ENCODE data around the gene SLC25A21.

SLC25A21 gene

DNA sequence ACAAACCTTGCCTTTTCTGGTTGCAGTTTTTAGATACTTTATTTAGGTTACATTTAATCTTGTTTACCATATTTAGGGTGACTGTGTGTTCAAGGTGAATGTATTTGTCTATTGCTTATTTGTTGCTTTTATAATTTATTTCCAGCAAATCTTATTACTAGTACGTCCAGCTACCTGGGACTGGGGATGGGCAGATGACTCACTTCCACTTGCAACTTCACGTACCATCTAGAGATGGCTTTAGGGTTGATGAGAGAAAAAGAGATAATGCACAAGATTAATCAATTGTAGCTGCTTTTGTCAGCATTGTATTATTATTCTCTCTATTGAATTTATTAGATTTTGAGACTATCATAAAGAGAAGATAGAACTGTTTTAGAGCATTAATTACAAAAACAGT, 30.4 kb upstream of the SLC25A21 start:
- no peak overlapping the region for H4K8ac ChIP-seq (ENCODE audit: low read depth, low read length)
- H3K27ac ChIP-seq (replicated peaks; ENCODE audit: low read length): no peak overlapping the region
- no CpG with 5 or more reads among the region's 2 CpGs for WGBS, 2 donors (ENCODE audit: extremely low coverage in 2 of 2, insufficient read length in 2 of 2, insufficient replicate concordance in 1 of 2)
- no peak overlapping the region for H3K4ac ChIP-seq (ENCODE audit: low read length)
- H3K14ac ChIP-seq (ENCODE audit: low read length): no peak overlapping the region
- H3K18ac ChIP-seq (ENCODE audit: low read length): no peak overlapping the region
- peaks cover 1 to 4% of the 10 kb centered on the region in 2 donors for H3K4me1 ChIP-seq (ENCODE audit: control insufficient read depth in 2 of 2, insufficient read depth in 1 of 2, low read depth in 1 of 2, low read length in 2 of 2)
- H3K23ac ChIP-seq (ENCODE audit: low read depth, low read length, poor library complexity): no peak overlapping the region
- H3K27me3 ChIP-seq (ENCODE audit: control insufficient read depth in 3 of 3, insufficient read depth in 3 of 3, low read depth in 1 of 3, low read length in 3 of 3): no peaks in the 10 kb centered on the region
- H3K36me3 ChIP-seq (replicated peaks in 1 of 2; ENCODE audit: control insufficient read depth in 2 of 2, insufficient read depth in 2 of 2, low read length in 2 of 2): no peaks in the 10 kb centered on the region
- no peak overlapping the region for H3K4me2 ChIP-seq (ENCODE audit: insufficient read depth, low read length, poor library complexity, severe bottlenecking)
- H3K9me3 ChIP-seq (replicated peaks in 1 of 2; ENCODE audit: control insufficient read depth in 2 of 2, insufficient read depth in 1 of 2, low read depth in 1 of 2, low read length in 2 of 2): peaks cover 5 to 20% of the 10 kb centered on the region in 2 donors
- no peak overlapping the region for H2AK5ac ChIP-seq (ENCODE audit: low read depth, low read length)
- no peak overlapping the region for H3K4me3 ChIP-seq (ENCODE audit: low read length in 2 of 2)
- no peak overlapping the region for H2AFZ ChIP-seq (ENCODE audit: low read length)
- H2BK120ac ChIP-seq (ENCODE audit: low read depth, low read length): no peak overlapping the region
- H4K91ac ChIP-seq (ENCODE audit: low read depth, low read length, poor library complexity): no peak overlapping the region
- no peak overlapping the region for H2BK15ac ChIP-seq (ENCODE audit: low read length)
- no peak overlapping the region for H3K9ac ChIP-seq (ENCODE audit: low read depth, low read length, poor library complexity)
- no peaks in the 10 kb centered on the region for H3K79me1 ChIP-seq (ENCODE audit: low read depth, low read length)
- no peak for DNase-seq (ENCODE audit: low spot score)
- H2BK5ac ChIP-seq (ENCODE audit: low read length): no peak overlapping the region
- no peak overlapping the region for H2BK12ac ChIP-seq (ENCODE audit: low read length)

- H3K4me1 ChIP-seq (ENCODE audit: control insufficient read depth in 2 of 2, insufficient read depth in 1 of 2, low read depth in 1 of 2, low read length in 2 of 2): peaks cover 1 to 4% of the 10 kb centered on the region in 2 donors
- H2BK15ac ChIP-seq (ENCODE audit: low read length): no peak overlapping the region
- H3K14ac ChIP-seq (ENCODE audit: low read length): no peak overlapping the region
- DNase-seq (ENCODE audit: low spot score): no peak
- no peak overlapping the region for H3K23ac ChIP-seq (ENCODE audit: low read depth, low read length, poor library complexity)
- H3K79me1 ChIP-seq (ENCODE audit: low read depth, low read length): no peaks in the 10 kb centered on the region
- H3K9me3 ChIP-seq (replicated peaks in 1 of 2; ENCODE audit: control insufficient read depth in 2 of 2, insufficient read depth in 1 of 2, low read depth in 1 of 2, low read length in 2 of 2): peaks cover 5 to 20% of the 10 kb centered on the region in 2 donors
- no peak overlapping the region for H3K27ac ChIP-seq (replicated peaks; ENCODE audit: low read length)
- H2BK12ac ChIP-seq (ENCODE audit: low read length): no peak overlapping the region
- H3K4me3 ChIP-seq (ENCODE audit: low read length in 2 of 2): no peak overlapping the region
- no peak overlapping the region for H2BK120ac ChIP-seq (ENCODE audit: low read depth, low read length)
- H2AFZ ChIP-seq (ENCODE audit: low read length): no peak overlapping the region
- no peak overlapping the region for H4K8ac ChIP-seq (ENCODE audit: low read depth, low read length)
- no peak overlapping the region for H4K91ac ChIP-seq (ENCODE audit: low read depth, low read length, poor library complexity)
- H3K27me3 ChIP-seq (ENCODE audit: control insufficient read depth in 3 of 3, insufficient read depth in 3 of 3, low read depth in 1 of 3, low read length in 3 of 3): no peaks in the 10 kb centered on the region
- no peak overlapping the region for H3K4ac ChIP-seq (ENCODE audit: low read length)
- no peaks in the 10 kb centered on the region for H3K36me3 ChIP-seq (replicated peaks in 1 of 2; ENCODE audit: control insufficient read depth in 2 of 2, insufficient read depth in 2 of 2, low read length in 2 of 2)
- no peak overlapping the region for H2AK5ac ChIP-seq (ENCODE audit: low read depth, low read length)
- H3K9ac ChIP-seq (ENCODE audit: low read depth, low read length, poor library complexity): no peak overlapping the region
- WGBS, 2 donors (ENCODE audit: extremely low coverage in 2 of 2, insufficient read length in 2 of 2, insufficient replicate concordance in 1 of 2): no CpG with 5 or more reads among the region's 2 CpGs
- H3K4me2 ChIP-seq (ENCODE audit: insufficient read depth, low read length, poor library complexity, severe bottlenecking): no peak overlapping the region
- H3K18ac ChIP-seq (ENCODE audit: low read length): no peak overlapping the region
- H2BK5ac ChIP-seq (ENCODE audit: low read length): no peak overlapping the region
Measured at GRCh38 chr14:37202265-37202664, 29.9 kb upstream of the SLC25A21 start.

- Histone ChIP-seq H3K9ac (ENCODE audit: low read depth, low read length, poor library complexity) (no peak overlapping the region), H3K14ac (ENCODE audit: low read length) (no peak overlapping the region), H3K27ac (replicated peaks; ENCODE audit: low read length) (no peak overlapping the region), H3K4ac (ENCODE audit: low read length) (no peak overlapping the region), H3K4me3 (ENCODE audit: low read length in 2 of 2) (no peak overlapping the region), H2BK15ac (ENCODE audit: low read length) (no peak overlapping the region), H3K79me1 (ENCODE audit: low read depth, low read length) (no peaks in the 10 kb centered on the region), H3K27me3 (ENCODE audit: control insufficient read depth in 3 of 3, insufficient read depth in 3 of 3, low read depth in 1 of 3, low read length in 3 of 3) (no peaks in the 10 kb centered on the region), H4K91ac (ENCODE audit: low read depth, low read length, poor library complexity) (no peak overlapping the region), H2BK120ac (ENCODE audit: low read depth, low read length) (no peak overlapping the region), H2BK12ac (ENCODE audit: low read length) (no peak overlapping the region), H2AK5ac (ENCODE audit: low read depth, low read length) (no peak overlapping the region), H2BK5ac (ENCODE audit: low read length) (no peak overlapping the region), H3K4me2 (ENCODE audit: insufficient read depth, low read length, poor library complexity, severe bottlenecking) (no peak overlapping the region), H3K18ac (ENCODE audit: low read length) (no peak overlapping the region), H3K9me3 (replicated peaks in 1 of 2; ENCODE audit: control insufficient read depth in 2 of 2, insufficient read depth in 1 of 2, low read depth in 1 of 2, low read length in 2 of 2) (peaks cover 5 to 14% of the 10 kb centered on the region in 2 donors), H4K8ac (ENCODE audit: low read depth, low read length) (no peak overlapping the region), H3K4me1 (ENCODE audit: control insufficient read depth in 2 of 2, insufficient read depth in 1 of 2, low read depth in 1 of 2, low read length in 2 of 2) (peaks cover 1 to 4% of the 10 kb centered on the region in 2 donors), H3K23ac (ENCODE audit: low read depth, low read length, poor library complexity) (no peak overlapping the region), H3K36me3 (replicated peaks in 1 of 2; ENCODE audit: control insufficient read depth in 2 of 2, insufficient read depth in 2 of 2, low read length in 2 of 2) (no peaks in the 10 kb centered on the region), H2AFZ (ENCODE audit: low read length) (no peak overlapping the region)
- no peak for DNase-seq (ENCODE audit: low spot score)
- WGBS, 2 donors (ENCODE audit: extremely low coverage in 2 of 2, insufficient read length in 2 of 2, insufficient replicate concordance in 1 of 2): no CpG with 5 or more reads among the region's 2 CpGs
Measured at GRCh38 chr14:37201724-37202123, 29.3 kb upstream of the SLC25A21 start.

- no peak overlapping the region for H2BK12ac ChIP-seq (ENCODE audit: low read length)
Measured at GRCh38 chr14:37198907-37199306, 26.5 kb upstream of the SLC25A21 start.

More at GRCh38 chr14:37198907-37199306, 26.5 kb upstream of the SLC25A21 start:
- Histone ChIP-seq H4K91ac (ENCODE audit: low read depth, low read length, poor library complexity) (no peak overlapping the region), H3K9me3 (replicated peaks in 1 of 2; ENCODE audit: control insufficient read depth in 2 of 2, insufficient read depth in 1 of 2, low read depth in 1 of 2, low read length in 2 of 2) (no peaks in the 10 kb centered on the region), H3K4me2 (ENCODE audit: insufficient read depth, low read length, poor library complexity, severe bottlenecking) (no peak overlapping the region), H3K9ac (ENCODE audit: low read depth, low read length, poor library complexity) (no peak overlapping the region), H3K27me3 (ENCODE audit: control insufficient read depth in 3 of 3, insufficient read depth in 3 of 3, low read depth in 1 of 3, low read length in 3 of 3) (no peaks in the 10 kb centered on the region), H3K4me1 (ENCODE audit: control insufficient read depth in 2 of 2, insufficient read depth in 1 of 2, low read depth in 1 of 2, low read length in 2 of 2) (peaks cover 1 to 4% of the 10 kb centered on the region in 2 donors), H4K8ac (ENCODE audit: low read depth, low read length) (no peak overlapping the region), H3K23ac (ENCODE audit: low read depth, low read length, poor library complexity) (no peak overlapping the region), H2BK5ac (ENCODE audit: low read length) (no peak overlapping the region), H3K79me1 (ENCODE audit: low read depth, low read length) (no peaks in the 10 kb centered on the region), H3K36me3 (replicated peaks in 1 of 2; ENCODE audit: control insufficient read depth in 2 of 2, insufficient read depth in 2 of 2, low read length in 2 of 2) (no peaks in the 10 kb centered on the region), H2BK120ac (ENCODE audit: low read depth, low read length) (no peak overlapping the region), H3K4ac (ENCODE audit: low read length) (no peak overlapping the region), H2BK15ac (ENCODE audit: low read length) (no peak overlapping the region), H3K4me3 (ENCODE audit: low read length in 2 of 2) (peak overlapping the region in 1 of 2 donors; percentile 60), H3K14ac (ENCODE audit: low read length) (no peak overlapping the region), H2AFZ (ENCODE audit: low read length) (no peak overlapping the region), H3K18ac (ENCODE audit: low read length) (no peak overlapping the region), H2AK5ac (ENCODE audit: low read depth, low read length) (no peak overlapping the region), H3K27ac (replicated peaks; ENCODE audit: low read length) (no peak overlapping the region)
- DNase-seq (ENCODE audit: low spot score): no peak
- no CpG with 5 or more reads among the region's 5 CpGs for WGBS, 2 donors (ENCODE audit: extremely low coverage in 2 of 2, insufficient read length in 2 of 2, insufficient replicate concordance in 1 of 2)

Measured in neuronal stem cell (in vitro differentiated cells).